GM12878 (cell line): ENCODE data around the gene PITPNM2. TPM values are rescaled to one million over a fixed set of nuclear protein-coding genes. Genes with fewer than 3 reads are reported as not detected.

Experiments
- ATAC-seq: fragments of 200-7000 bp; cut with Tn5 transposase; 3 replicates; pipeline ENCODE4 v1.9.1; 2020; ENCODE audit warnings: mild to moderate bottlenecking, moderate library complexity
- BruUV-seq: library from RNA; stranded (reverse); fragments of 400-500 nt; replicated peaks from 2 replicates; lab custom pipeline; 2021; lab: Mats Ljungman, UMichigan
- CTCF ChIA-PET: fragments of 300-600 bp; sonication (Branson Sonifier 250); formaldehyde crosslinking; extraction: SDS; loops from one replicate; lab custom pipeline; 2021; ENCODE audit warnings: inconsistent platforms; lab: Yijun Ruan, JAX
- POLR2A ChIA-PET: fragments of 350-600 bp; formaldehyde crosslinking; extraction: SDS; loops from one replicate; lab custom pipeline; 2021; ENCODE audit warnings: inconsistent platforms; lab: Charles Lee
- RAD21 ChIA-PET: fragments of 300-600 bp; sonication (Branson Sonifier 250); formaldehyde crosslinking; loops from one replicate; lab custom pipeline; 2023; ENCODE audit warnings: antibody characterized with exemption; ENCODE audit not compliant: unreplicated experiment; lab: Charles Lee
- SMC1A ChIA-PET: fragments of 300-600 bp; sonication (Branson Sonifier 250); formaldehyde crosslinking; loops from one replicate; lab custom pipeline; 2023; ENCODE audit not compliant: unreplicated experiment, uncharacterized antibody; lab: Charles Lee
- DNase-seq: peaks from one replicate; pipeline ENCODE4 v3.0.0-alpha.2; 2011; ENCODE audit warnings: low read depth, low spot score
- FAIRE-seq: peaks from 3 replicates; lab custom pipeline; 2011; peaks lifted over from hg19 to GRCh38; lab: Jason Lieb, UNC
- H2AFZ ChIP-seq: 2 replicates; pipeline ENCODE4 v1.6.0; 2011; ENCODE audit warnings: low read depth, low read length, control low read depth; ENCODE audit not compliant: control insufficient read depth
- H3K27ac ChIP-seq: 2 replicates; pipeline ENCODE4 v1.5.1; 2011; ENCODE audit warnings: control low read depth; ENCODE audit not compliant: control insufficient read depth, insufficient read depth
- H3K27me3 ChIP-seq, 2 experiments: replicated peaks in 1 of 2; 2 replicates each; pipeline versions ENCODE4 v1.6.0 to v1.6.1; 2011; ENCODE audit warnings: low read length in 1 of 2; ENCODE audit not compliant: control insufficient read depth in 2 of 2, insufficient read depth in 2 of 2
- H3K36me3 ChIP-seq, 2 experiments: 2 replicates each; pipeline ENCODE4 v1.5.1; 2011; ENCODE audit warnings: low read length in 1 of 2; ENCODE audit not compliant: control insufficient read depth in 2 of 2, insufficient read depth in 2 of 2
- H3K4me1 ChIP-seq: 2 replicates; pipeline ENCODE4 v1.6.1; 2011; ENCODE audit warnings: mild to moderate bottlenecking, low read length, moderate library complexity, mixed read lengths; ENCODE audit not compliant: control insufficient read depth, insufficient read depth
- H3K4me2 ChIP-seq: 2 replicates; pipeline ENCODE4 v1.6.0; 2011; ENCODE audit warnings: control low read depth; ENCODE audit not compliant: control insufficient read depth, insufficient read depth
- H3K4me3 ChIP-seq: fragments of 200-600 bp; sonication (generic); 2 replicates; pipeline ENCODE4 v1.5.1; 2016
- H3K79me2 ChIP-seq: 2 replicates; pipeline ENCODE4 v1.6.0; 2011; ENCODE audit warnings: low read length; ENCODE audit not compliant: control insufficient read depth, insufficient read depth
- H3K9ac ChIP-seq: 2 replicates; pipeline ENCODE4 v1.8.0; 2011; ENCODE audit warnings: low read length, control low read depth, mixed read lengths; ENCODE audit not compliant: control insufficient read depth, insufficient read depth
- H3K9me3 ChIP-seq: replicated peaks from 3 replicates; pipeline ENCODE4 v1.5.1; 2011; ENCODE audit warnings: mild to moderate bottlenecking, low read length; ENCODE audit not compliant: control insufficient read depth, insufficient read depth
- H4K20me1 ChIP-seq: 2 replicates; pipeline ENCODE4 v1.6.0; 2011; ENCODE audit not compliant: control insufficient read depth, insufficient read depth
- BCLAF1 ChIP-seq: fragments of 450-650 bp; IDR thresholded peaks from 2 replicates; pipeline ENCODE4 v1.6.1; 2017; ENCODE audit warnings: antibody characterized with exemption, mild to moderate bottlenecking, moderate library complexity
- CBX3 ChIP-seq: fragments of 200-600 bp; sonication (generic); IDR thresholded peaks from 2 replicates; pipeline ENCODE4 v1.6.1; 2016; ENCODE audit warnings: low read depth, borderline replicate concordance
- KAT2A ChIP-seq: conservative IDR thresholded peaks from 2 replicates; pipeline ENCODE4 v1.6.1; 2011; ENCODE audit warnings: low read depth, low read length; ENCODE audit not compliant: control insufficient read depth
- LARP7 ChIP-seq: fragments of 450-650 bp; IDR thresholded peaks from 2 replicates; pipeline ENCODE4 v1.6.1; 2017; ENCODE audit warnings: mild to moderate bottlenecking
- MEF2B ChIP-seq: fragments of 450-650 bp; IDR thresholded peaks from 2 replicates; pipeline ENCODE4 v1.6.1; 2018; ENCODE audit warnings: mild to moderate bottlenecking, moderate library complexity; ENCODE audit not compliant: partially characterized antibody, poor library complexity, severe bottlenecking
- NFYA ChIP-seq: IDR thresholded peaks from 2 replicates; pipeline ENCODE4 v1.6.1; 2011; ENCODE audit warnings: low read depth, mild to moderate bottlenecking, low read length, improper control_type of control experiment, borderline replicate concordance
- NKRF ChIP-seq: fragments of 450-650 bp; conservative IDR thresholded peaks from 2 replicates; pipeline ENCODE4 v1.6.1; 2017; ENCODE audit warnings: mild to moderate bottlenecking, moderate library complexity
- RELB ChIP-seq: fragments of 450-650 bp; IDR thresholded peaks from 2 replicates; pipeline ENCODE4 v1.6.1; 2017; ENCODE audit warnings: low read depth, mild to moderate bottlenecking, moderate library complexity
- SKIL ChIP-seq: fragments of 450-650 bp; IDR thresholded peaks from 2 replicates; pipeline ENCODE4 v1.6.1; 2017; ENCODE audit warnings: mild to moderate bottlenecking, low read depth, inconsistent platforms; ENCODE audit not compliant: poor library complexity, severe bottlenecking
- SREBF2 ChIP-seq: IDR thresholded peaks from 2 replicates; pipeline ENCODE4 v1.6.1; 2012; ENCODE audit warnings: mild to moderate bottlenecking, low read length
- ZNF274 ChIP-seq: IDR thresholded peaks from one replicate; pipeline ENCODE4 v1.8.0; 2011; ENCODE audit not compliant: insufficient read length, insufficient read depth
- ZSCAN29 ChIP-seq: fragments of 450-650 bp; IDR thresholded peaks from 2 replicates; pipeline ENCODE4 v1.6.1; 2017; ENCODE audit warnings: mild to moderate bottlenecking, moderate library complexity
- WGBS: methylation state at CpG from one replicate; pipeline ENCODE4 v1.1.6; 2016; ENCODE audit warnings: low lambda C conversion rate; ENCODE audit not compliant: insufficient replicate concordance, insufficient coverage; ENCODE audit errors: missing lambda C conversion rate; 5-methylcytosine and 5-hydroxymethylcytosine counted together
- in situ Hi-C: fragments of 300-500 bp; cut with MboI; formaldehyde crosslinking; loops from 9 replicates; pipeline ENCODE4 v1.14.3; 2018; ENCODE audit warnings: mixed read lengths
- intact Hi-C: fragments of 100-400 bp; cut with micrococcal nuclease; formaldehyde crosslinking; loops from one replicate; pipeline ENCODE4 v1.14.2; 2022; ENCODE audit not compliant: unreplicated experiment
- polyA plus RNA-seq, 11 experiments: library from polyadenylated mRNA; depleted of rRNA in 4 of 11; unstranded in 6 of 11; stranded (reverse) in 5 of 11; fragments of >200 nt; fragmentation: Nextera tagmentation in 4 of 11; fragmentation: Illumina TruSeq in 1 of 11; extraction: Ambion mirVana in 4 of 11; extraction: Trizol in 1 of 11; gene quantifications; 1 replicate in 1 of 11; 2 replicates in 10 of 11; pipeline versions ENCODE4 v1.2.1 to v1.2.3, GENCODE V29; 2011 to 2016; ENCODE audit warnings: inconsistent platforms in 2 of 11, missing spikeins in 2 of 11, low read depth in 1 of 11
- total RNA-seq, 4 experiments: library from RNA; depleted of rRNA in 3 of 4; stranded (reverse); fragments of >200 nt in 3 of 4; fragmentation: Illumina TruSeq in 1 of 4; extraction: Trizol in 1 of 4; gene quantifications; 2 replicates each; pipeline versions ENCODE4 v1.2.1 to v1.2.3, GENCODE V29; 2013 to 2021

Gene PITPNM2
- total and polyA plus RNA-seq, 10 of the 15 experiments (the other 5 are each of a cell fraction or from before 2014, with no cell fraction given) = 0.03 to 1.0 (median 0.24) TPM; not detected in 1

- H3K27ac ChIP-seq = no peak overlapping the region
- ChIA-PET POLR2A (no interaction called here), RAD21 (interaction anchor here (1.3 kb wide), 1 partner anchor 12 kb away, joined by 3 read pairs; no protein-coding TSS in a partner anchor), SMC1A (no interaction called here), CTCF (no interaction called here)
- no peak for DNase-seq
- no peak for ATAC-seq
- H3K9ac ChIP-seq = no peak overlapping the region
- H2AFZ ChIP-seq = no peak overlapping the region
- no peaks in the 10 kb centered on the region for H4K20me1 ChIP-seq
- in situ Hi-C loops (no loop called here), intact Hi-C loops (no loop called here)
- TF ChIP-seq KAT2A (no peak), MEF2B (no peak), SKIL (no peak), NFYA (no peak), BCLAF1 (no peak), ZNF274 (no peak), RELB (no peak), ZSCAN29 (no peak), NKRF (no peak), LARP7 (no peak), SREBF2 (no peak), CBX3 (no peak)
- no peak overlapping the region for H3K4me3 ChIP-seq
- H3K4me2 ChIP-seq = no peak overlapping the region
- H3K4me1 ChIP-seq = no peaks in the 10 kb centered on the region
- H3K36me3 ChIP-seq = no peaks in the 10 kb centered on the region
- H3K27me3 ChIP-seq = no peaks in the 10 kb centered on the region
- no TSS peak for BruUV-seq
- no peak for FAIRE-seq
- 7% methylated on average over 3 of the region's 3 CpGs for WGBS
- no peaks in the 10 kb centered on the region for H3K9me3 ChIP-seq
- no peaks in the 10 kb centered on the region for H3K79me2 ChIP-seq
These were observed 17.8 kb downstream of the PITPNM2 start for GRCh38 chr12:123132951-123133619.
